Measurements from ENCODE around the gene EMILIN3. TPM values are rescaled to one million over a fixed set of nuclear protein-coding genes. Genes with fewer than 3 reads are reported as not detected.

The EMILIN3 gene
- total RNA-seq, 1 experiment from 2014 or later: 5.9 TPM

DNA sequence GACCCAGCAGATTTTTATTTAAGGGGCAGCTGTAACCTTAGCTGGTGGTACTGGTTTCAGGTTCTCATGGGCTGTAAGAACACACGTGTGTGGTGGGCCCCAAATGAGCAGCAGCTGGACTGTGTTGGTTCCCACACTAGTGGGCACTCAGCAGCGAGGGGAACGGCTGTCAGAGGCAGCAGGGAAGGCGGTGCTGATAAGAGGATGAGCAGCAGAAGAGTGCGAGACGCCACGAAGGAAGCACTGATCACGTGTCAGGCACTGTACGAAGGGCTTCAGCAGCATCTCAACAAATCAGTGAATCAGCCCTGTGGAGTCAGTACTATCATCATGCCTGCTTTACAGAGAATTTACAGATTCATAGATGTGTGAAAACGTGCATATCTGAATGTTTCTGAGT, 41.0 kb upstream of the EMILIN3 start:
- H3K27me3 ChIP-seq (ENCODE audit: insufficient read depth, low read length): no peaks in the 10 kb centered on the region
- H3T11ph ChIP-seq (ENCODE audit: low read length): no peak overlapping the region
- no peak overlapping the region for H2AK5ac ChIP-seq (ENCODE audit: insufficient read length, low read length)
- H3K79me1 ChIP-seq (ENCODE audit: insufficient read depth, low read depth, low read length, poor library complexity, severe bottlenecking): no peaks in the 10 kb centered on the region
- no peak overlapping the region for H3K23ac ChIP-seq (ENCODE audit: insufficient read length, low read depth, low read length)
- DNase-seq: no peak
- no peak overlapping the region for H3K27ac ChIP-seq (ENCODE audit: insufficient read length, low read depth, low read length)
- H2BK15ac ChIP-seq (ENCODE audit: low read depth, low read length): no peak overlapping the region
- no peak overlapping the region for H4K91ac ChIP-seq (ENCODE audit: insufficient read length, low read depth, low read length)
- H3K4me1 Mint-ChIP-seq: no peaks in the 10 kb centered on the region
- H2BK5ac ChIP-seq (ENCODE audit: insufficient read length, low read length): no peak overlapping the region
- H3K79me2 ChIP-seq (ENCODE audit: insufficient read depth, low read length): no peaks in the 10 kb centered on the region
- H3K27ac Mint-ChIP-seq: no peak overlapping the region
- H2BK20ac ChIP-seq (ENCODE audit: low read depth, low read length, poor library complexity, severe bottlenecking): no peak overlapping the region
- no peak for TF ChIP-seq CTCF (conservative IDR thresholded peaks at IDR 0.05)
- no peaks in the 10 kb centered on the region for H3K23me2 ChIP-seq (ENCODE audit: insufficient read length, low read depth, low read length, poor library complexity, severe bottlenecking)
- no peaks in the 10 kb centered on the region for H4K20me1 ChIP-seq (ENCODE audit: control insufficient read depth, insufficient read depth, insufficient read length)
- H4K5ac ChIP-seq (ENCODE audit: insufficient read length, low read depth, low read length): no peak overlapping the region
- no peak overlapping the region for H3K18ac ChIP-seq (ENCODE audit: insufficient read length, low read depth, low read length)
- no peak overlapping the region for H3K14ac ChIP-seq (ENCODE audit: insufficient read depth, low read length)
- no peak overlapping the region for H4K8ac ChIP-seq (replicated peaks; ENCODE audit: insufficient read length, low read depth, low read length)
- H3K4me3 Mint-ChIP-seq: no peak overlapping the region
- H2BK120ac ChIP-seq (ENCODE audit: low read depth, low read length, poor library complexity, severe bottlenecking): no peak overlapping the region
- no peak overlapping the region for H2AFZ ChIP-seq (ENCODE audit: low read length)
- H3K27me3 Mint-ChIP-seq (ENCODE audit: low read depth): no peaks in the 10 kb centered on the region
- no peaks in the 10 kb centered on the region for H3K9me3 Mint-ChIP-seq
- no peak overlapping the region for H3K4me2 ChIP-seq (ENCODE audit: insufficient read depth, insufficient read length, low read length)
- no peak overlapping the region for H2BK12ac ChIP-seq (ENCODE audit: insufficient read length, low read depth, low read length)
- no peaks in the 10 kb centered on the region for H3K4me1 ChIP-seq (ENCODE audit: insufficient read depth, low read length)
- H3K36me3 Mint-ChIP-seq (ENCODE audit: insufficient read depth in 1 of 3, low read depth in 3 of 3): peaks cover 29 to 84% (median 79%) of the 10 kb centered on the region in 3 experiments
- no CpG with 5 or more reads among the region's 10 CpGs for WGBS (ENCODE audit: extremely low coverage, insufficient read length, low lambda C conversion rate)
- no peak overlapping the region for H3K4ac ChIP-seq (ENCODE audit: low read depth, low read length)
- H3K9me3 ChIP-seq (ENCODE audit: control insufficient read depth, low read depth, low read length): no peaks in the 10 kb centered on the region
- H3K9ac ChIP-seq (ENCODE audit: extremely low read depth, insufficient read length, low read length): no peak overlapping the region
- H3K56ac ChIP-seq (ENCODE audit: insufficient read length, low read depth, low read length): no peak overlapping the region
